Uterus (tissue), 4 donors: Measurements from ENCODE around the gene SLC35A3. TPM values are rescaled to one million over a fixed set of nuclear protein-coding genes. Genes with fewer than 3 reads are reported as not detected.
A peak's percentile ranks its signal among the peaks of the same experiment; 100 is the strongest.

Experiments
- DNase-seq, 2 donors: peaks; one replicate each; pipeline ENCODE4 v3.0.0-alpha.2; 2019 to 2020
- H3K27ac ChIP-seq, 2 donors: fragments of 200-600 bp; sonication (generic); 1 replicate in 1 of 2; 2 replicates in 1 of 2; pipeline ENCODE4 v1.5.1; 2016 to 2018
- H3K27me3 ChIP-seq, 2 donors: fragments of 200-600 bp; sonication (generic); one replicate each; pipeline ENCODE4 v1.5.1; 2018 to 2019; ENCODE audit warnings: control low read depth in 1 of 2
- H3K36me3 ChIP-seq, 2 donors: fragments of 200-600 bp; sonication (generic); one replicate each; pipeline ENCODE4 v1.5.1; 2019; ENCODE audit warnings: control low read depth in 1 of 2
- H3K4me1 ChIP-seq, 2 donors: fragments of 200-600 bp; sonication (generic); one replicate each; pipeline ENCODE4 v1.5.1; 2018 to 2019; ENCODE audit warnings: control low read depth in 1 of 2
- H3K4me3 ChIP-seq, 2 donors: fragments of 200-600 bp; sonication (generic); 1 replicate in 1 of 2; 2 replicates in 1 of 2; pipeline ENCODE4 v1.5.1; 2018 to 2019; ENCODE audit warnings: mild to moderate bottlenecking in 1 of 2
- H3K9me3 ChIP-seq, 2 donors: fragments of 200-600 bp; sonication (generic); one replicate each; pipeline ENCODE4 v1.5.1; 2019; ENCODE audit warnings: control low read depth in 1 of 2
- CTCF ChIP-seq, 4 experiments: fragments of 200-600 bp in 2 of 4; fragments of 450-650 bp in 2 of 4; sonication (generic) in 2 of 4; IDR thresholded peaks; one replicate each; pipeline ENCODE4 v1.5.1; 2016 to 2019; ENCODE audit warnings: antibody characterized with exemption in 4 of 4, mild to moderate bottlenecking in 2 of 4, moderate library complexity in 1 of 4
- POLR2A ChIP-seq, 2 donors: fragments of 450-650 bp; IDR thresholded peaks; one replicate each; pipeline ENCODE4 v1.6.1; 2016; ENCODE audit warnings: antibody characterized with exemption in 2 of 2, mild to moderate bottlenecking in 1 of 2, moderate library complexity in 1 of 2
- intact Hi-C: fragments of 100-400 bp; cut with DNase I; formaldehyde crosslinking; loops from one replicate; pipeline ENCODE4 v1.15.1; 2023; ENCODE audit warnings: low total_unique reads
- total RNA-seq, 4 donors: library from RNA; depleted of rRNA in 3 of 4; stranded (reverse); fragments of >200 nt in 3 of 4; gene quantifications; one replicate each; pipeline versions ENCODE4 v1.1.0 to v1.2.4, GENCODE V29; 2014 to 2023
- donor health status: DM: yes; HTN: yes; CAD: no.

The SLC35A3 gene
- 10 to 100 TPM in 3 of 4 donors, 1 to 10 TPM in 1; 6.7 to 65.3 (median 28.8) TPM for total RNA-seq

GRCh38 chr1:99969729-99970621, at the start of gene SLC35A3:
SLC35A3 (plus strand) TSS chr1:99969996; CDS start chr1:99993555, 23,559 bp downstream.
- H3K9me3 ChIP-seq: no peaks in the 10 kb centered on the region
- no peaks in the 10 kb centered on the region for H3K36me3 ChIP-seq
- peak within 1 kb of the TSS; percentile 65 to 93 for H3K4me3 ChIP-seq
- H3K4me1 ChIP-seq: no peaks in the 10 kb centered on the region
- TF ChIP-seq POLR2A (IDR thresholded peaks at IDR 0.05) (peak in 1 of 2 donors; percentile 30), CTCF (IDR thresholded peaks at IDR 0.05) (no peak)
- H3K27me3 ChIP-seq: no peaks in the 10 kb centered on the region
- peak; percentile 55 to 71 for DNase-seq
- intact Hi-C loops: no loop called here
- H3K27ac ChIP-seq: peak within 1 kb of the TSS; percentile 46 to 69

- no peak for DNase-seq
- no peaks in the 10 kb centered on the region for H3K27me3 ChIP-seq
- no peaks in the 10 kb centered on the region for H3K36me3 ChIP-seq
- no peak for TF ChIP-seq POLR2A (IDR thresholded peaks at IDR 0.05)
- no peak for TF ChIP-seq CTCF (IDR thresholded peaks at IDR 0.05)
- intact Hi-C loops: no loop called here
- no peak overlapping the region for H3K27ac ChIP-seq
- H3K4me1 ChIP-seq: no peaks in the 10 kb centered on the region
- H3K4me3 ChIP-seq: no peak overlapping the region
- no peaks in the 10 kb centered on the region for H3K9me3 ChIP-seq
Measured at GRCh38 chr1:99934801-99935200, 35.0 kb upstream of the SLC35A3 start.

- Histone ChIP-seq H3K27ac (no peak overlapping the region), H3K4me3 (no peak overlapping the region), H3K4me1 (no peaks in the 10 kb centered on the region), H3K9me3 (no peaks in the 10 kb centered on the region), H3K27me3 (no peaks in the 10 kb centered on the region), H3K36me3 (no peaks in the 10 kb centered on the region)
- intact Hi-C loops: no loop called here
- no peak for DNase-seq
- no peak for TF ChIP-seq CTCF (IDR thresholded peaks at IDR 0.05)
- TF ChIP-seq POLR2A (IDR thresholded peaks at IDR 0.05): no peak
Measured at GRCh38 chr1:99935534-99935933, 34.3 kb upstream of the SLC35A3 start.

- H3K4me3 ChIP-seq: no peak overlapping the region
- H3K27me3 ChIP-seq: no peaks in the 10 kb centered on the region
- H3K36me3 ChIP-seq: no peaks in the 10 kb centered on the region
- H3K9me3 ChIP-seq: no peaks in the 10 kb centered on the region
- TF ChIP-seq CTCF (IDR thresholded peaks at IDR 0.05): no peak
- no peaks in the 10 kb centered on the region for H3K4me1 ChIP-seq
- intact Hi-C loops: no loop called here
- DNase-seq: no peak
- no peak overlapping the region for H3K27ac ChIP-seq
Measured at GRCh38 chr1:99936071-99936470, 33.7 kb upstream of the SLC35A3 start.

GRCh38 chr1:99942723-99943122, 27.1 kb upstream of the SLC35A3 start:
- DNase-seq: no peak
- no peak overlapping the region for H3K27ac ChIP-seq
- no peaks in the 10 kb centered on the region for H3K9me3 ChIP-seq
- TF ChIP-seq POLR2A (IDR thresholded peaks at IDR 0.05) (no peak), CTCF (IDR thresholded peaks at IDR 0.05) (no peak)
- no peaks in the 10 kb centered on the region for H3K27me3 ChIP-seq
- H3K4me1 ChIP-seq: no peaks in the 10 kb centered on the region
- no peak overlapping the region for H3K4me3 ChIP-seq
- intact Hi-C loops: no loop called here
- no peaks in the 10 kb centered on the region for H3K36me3 ChIP-seq
